ENCODE results near the gene PRKRIP1.

DNA sequence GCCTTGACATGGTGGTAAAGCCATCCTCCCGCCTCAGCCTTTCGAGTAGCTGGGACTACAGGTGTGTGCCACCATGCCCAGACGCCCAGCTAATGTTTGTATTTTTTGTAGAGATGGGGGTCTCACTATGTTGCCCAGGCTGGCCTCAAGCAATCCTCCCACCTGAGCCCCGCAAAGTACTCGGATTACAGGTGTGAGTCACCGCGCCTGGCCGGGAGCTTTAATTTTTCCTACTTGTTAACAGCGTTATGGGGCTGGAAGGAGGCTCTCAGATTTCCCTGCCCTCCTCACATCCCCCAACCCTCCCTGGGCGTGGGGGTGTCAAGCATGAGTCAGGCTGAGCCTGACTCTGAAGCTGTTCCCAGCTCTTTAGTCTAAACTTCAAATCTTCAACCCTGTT is 60.2 kb downstream of the PRKRIP1 start:
- TF ChIP-seq CTCF (IDR thresholded peaks at IDR 0.05), result no peak
- TF ChIP-seq POLR2A (IDR thresholded peaks at IDR 0.05), result no peak
- no peak for TF ChIP-seq EP300 (IDR thresholded peaks at IDR 0.05; ENCODE audit: low read depth)
- TF ChIP-seq POLR2AphosphoS5 (IDR thresholded peaks at IDR 0.05), result no peak
